Measurements from ENCODE around the gene ADAM8. TPM values are rescaled to one million over a fixed set of nuclear protein-coding genes. Genes with fewer than 3 reads are reported as not detected.

ADAM8 gene
- total RNA-seq, 2 experiments from 2014 or later: 10.0 to 16.3 TPM

DNA sequence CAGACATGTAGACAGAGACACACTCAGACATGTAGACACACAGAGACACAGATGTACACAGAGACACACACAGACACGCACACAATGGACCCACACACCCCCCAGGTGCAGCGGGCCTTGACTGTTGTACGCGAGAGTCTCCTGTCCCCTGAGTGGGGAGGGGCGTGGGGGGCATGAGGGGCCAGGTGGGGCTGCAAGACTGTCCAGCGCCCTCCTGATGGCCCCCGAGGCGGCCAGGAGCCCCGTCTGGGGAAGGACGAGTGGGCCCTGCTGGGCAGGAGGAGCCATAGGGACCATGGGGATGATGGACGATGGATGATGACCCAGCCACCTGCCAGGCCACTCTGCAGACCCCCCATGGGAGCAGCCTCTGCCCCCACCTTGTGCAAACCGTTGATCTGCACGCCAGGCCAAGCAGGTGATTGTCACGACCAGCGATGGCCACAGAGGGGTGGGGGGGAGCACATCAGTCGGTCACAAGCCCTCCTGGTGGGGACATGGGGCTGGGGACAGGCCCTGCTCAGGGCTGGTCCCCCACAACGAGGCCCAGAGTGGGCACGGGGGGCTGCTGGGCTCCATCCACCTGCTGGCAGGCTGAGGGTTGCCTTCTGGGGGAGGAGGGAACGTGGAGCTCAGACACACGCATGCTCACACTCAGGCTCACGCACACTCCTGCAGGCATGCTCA lies 27.4 kb downstream of the ADAM8 start:
- DNase-seq (ENCODE audit: low spot score): no peak
- H3K36me3 ChIP-seq (ENCODE audit: insufficient read depth, low read length): no peaks in the 10 kb centered on the region
- intact Hi-C loops (cut with micrococcal nuclease; ENCODE audit: unreplicated experiment): loop anchor here (10.0 kb wide), 1 partner anchor 266 kb away; no protein-coding TSS in a partner anchor
- H3K4me2 ChIP-seq (ENCODE audit: low read length): no peak overlapping the region
- no peaks in the 10 kb centered on the region for H3K9me2 ChIP-seq (ENCODE audit: insufficient read depth, low read length)
- no peak overlapping the region for H3K4me3 ChIP-seq (ENCODE audit: low read depth, low read length, poor library complexity, severe bottlenecking)
- H3K4me1 ChIP-seq (ENCODE audit: insufficient read depth, low read length, poor library complexity, severe bottlenecking): no peaks in the 10 kb centered on the region
- H3K27ac ChIP-seq (ENCODE audit: low read depth, low read length, poor library complexity, severe bottlenecking): no peak overlapping the region
- TF ChIP-seq CTCF (conservative IDR thresholded peaks at IDR 0.05; ENCODE audit: low read length) (no peak), EZH2phosphoT487 (IDR thresholded peaks at IDR 0.05; ENCODE audit: borderline replicate concordance, low read depth, low read length) (no peak)
- ChIA-PET CTCF (ENCODE audit: unreplicated experiment) (no interaction called here), POLR2A (no interaction called here)
- no peaks in the 10 kb centered on the region for H3K9me3 ChIP-seq (ENCODE audit: low read length)
- H2AFZ ChIP-seq (ENCODE audit: low read length): no peak overlapping the region
- BruUV-seq (replicated peaks): no TSS peak
- no peaks in the 10 kb centered on the region for H4K20me1 ChIP-seq (ENCODE audit: insufficient read depth, low read length)
- H3K79me2 ChIP-seq (ENCODE audit: insufficient read depth, low read depth, low read length): no peaks in the 10 kb centered on the region

- no peak for DNase-seq (ENCODE audit: low spot score)
- Histone ChIP-seq H4K20me1 (ENCODE audit: insufficient read depth, low read length) (no peaks in the 10 kb centered on the region), H3K4me3 (ENCODE audit: low read depth, low read length, poor library complexity, severe bottlenecking) (no peak overlapping the region), H3K79me2 (ENCODE audit: insufficient read depth, low read depth, low read length) (no peaks in the 10 kb centered on the region), H2AFZ (ENCODE audit: low read length) (no peak overlapping the region), H3K36me3 (ENCODE audit: insufficient read depth, low read length) (no peaks in the 10 kb centered on the region), H3K27ac (ENCODE audit: low read depth, low read length, poor library complexity, severe bottlenecking) (no peak overlapping the region), H3K9me2 (ENCODE audit: insufficient read depth, low read length) (no peaks in the 10 kb centered on the region), H3K4me2 (ENCODE audit: low read length) (no peak overlapping the region), H3K4me1 (ENCODE audit: insufficient read depth, low read length, poor library complexity, severe bottlenecking) (no peaks in the 10 kb centered on the region), H3K9me3 (ENCODE audit: low read length) (no peaks in the 10 kb centered on the region)
- ChIA-PET POLR2A (no interaction called here), CTCF (ENCODE audit: unreplicated experiment) (no interaction called here)
- intact Hi-C loops (cut with micrococcal nuclease; ENCODE audit: unreplicated experiment): loop anchor here (10.0 kb wide), 1 partner anchor 266 kb away; no protein-coding TSS in a partner anchor
- BruUV-seq (replicated peaks): no TSS peak
- no peak for TF ChIP-seq EZH2phosphoT487 (IDR thresholded peaks at IDR 0.05; ENCODE audit: borderline replicate concordance, low read depth, low read length)
- TF ChIP-seq CTCF (conservative IDR thresholded peaks at IDR 0.05; ENCODE audit: low read length): no peak
Measured at GRCh38 chr10:133248334-133248715, 28.3 kb downstream of the ADAM8 start.

DNA sequence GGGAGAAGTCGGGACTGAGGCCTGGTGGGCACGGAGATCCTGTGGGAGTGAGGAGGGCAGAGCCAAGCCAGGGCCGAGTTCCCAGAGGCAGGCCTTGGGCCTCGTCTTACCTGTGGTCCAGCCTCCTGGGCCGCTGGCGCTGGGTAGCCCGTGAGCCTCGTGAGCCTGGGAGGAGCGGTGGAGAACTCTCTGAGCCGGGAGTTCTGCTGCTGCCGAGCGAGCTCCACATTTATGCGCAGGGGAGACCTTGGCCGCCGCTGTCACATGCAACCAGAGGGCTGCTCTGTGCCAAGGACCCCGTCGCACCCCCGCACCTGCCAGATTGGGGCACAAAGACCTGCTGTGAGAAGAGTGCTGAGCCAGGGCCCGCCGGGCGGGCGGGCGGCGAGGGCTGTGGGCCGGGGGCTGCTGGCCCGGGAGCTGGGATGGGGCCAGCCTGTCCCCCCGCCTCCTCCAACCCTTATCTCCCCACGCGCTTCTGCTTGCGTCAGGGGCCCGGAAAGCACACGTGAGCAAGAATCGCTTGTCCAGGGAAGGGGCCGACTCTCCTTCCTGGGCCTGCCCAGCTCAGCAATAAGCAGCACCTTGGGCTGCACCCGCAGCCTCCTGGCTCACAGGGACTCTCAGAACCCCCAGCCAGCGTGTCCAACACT lies 28.9 kb downstream of the ADAM8 start:
- Histone ChIP-seq H3K9me3 (ENCODE audit: low read length) (no peaks in the 10 kb centered on the region), H3K4me1 (ENCODE audit: insufficient read depth, low read length, poor library complexity, severe bottlenecking) (no peaks in the 10 kb centered on the region), H3K4me2 (ENCODE audit: low read length) (no peak overlapping the region), H4K20me1 (ENCODE audit: insufficient read depth, low read length) (no peaks in the 10 kb centered on the region), H3K9me2 (ENCODE audit: insufficient read depth, low read length) (no peaks in the 10 kb centered on the region), H3K4me3 (ENCODE audit: low read depth, low read length, poor library complexity, severe bottlenecking) (no peak overlapping the region), H2AFZ (ENCODE audit: low read length) (no peak overlapping the region), H3K79me2 (ENCODE audit: insufficient read depth, low read depth, low read length) (no peaks in the 10 kb centered on the region), H3K27ac (ENCODE audit: low read depth, low read length, poor library complexity, severe bottlenecking) (no peak overlapping the region), H3K36me3 (ENCODE audit: insufficient read depth, low read length) (no peaks in the 10 kb centered on the region)
- intact Hi-C loops (cut with micrococcal nuclease; ENCODE audit: unreplicated experiment): loop anchor here (10.0 kb wide), 1 partner anchor 267 kb away; no protein-coding TSS in a partner anchor
- DNase-seq (ENCODE audit: low spot score): no peak
- POLR2A ChIA-PET: no interaction called here
- no peak for TF ChIP-seq CTCF (conservative IDR thresholded peaks at IDR 0.05; ENCODE audit: low read length)
- CTCF ChIA-PET (ENCODE audit: unreplicated experiment): no interaction called here
- no TSS peak for BruUV-seq (replicated peaks)

All from OCI-LY7 (cell line).